ENCODE data around the gene BST2. TPM values are rescaled to one million over a fixed set of nuclear protein-coding genes. Genes with fewer than 3 reads are reported as not detected.
A peak's percentile ranks its signal among the peaks of the same experiment; 100 is the strongest.

Gene BST2
- total RNA-seq, 4 donors from 2014 or later = 84.6 to 267 (median 195) TPM

GRCh38 chr19:17436874-17437267 is 31.4 kb upstream of the BST2 start:
- Histone ChIP-seq H3K4me3 (no peak overlapping the region), H3K9me3 (no peaks in the 10 kb centered on the region), H3K27ac (no peak overlapping the region), H3K27me3 (no peaks in the 10 kb centered on the region), H3K36me3 (no peaks in the 10 kb centered on the region), H3K4me1 (no peaks in the 10 kb centered on the region)
- TF ChIP-seq POLR2A (IDR thresholded peaks at IDR 0.05) = no peak
- no peak for TF ChIP-seq CTCF (IDR thresholded peaks at IDR 0.05)
- intact Hi-C loops (cut with DNase I; ENCODE audit: low total_unique reads) = no loop called here
- no peak for DNase-seq

- no peaks in the 10 kb centered on the region for H3K9me3 ChIP-seq
- H3K27ac ChIP-seq = no peak overlapping the region
- H3K36me3 ChIP-seq = no peaks in the 10 kb centered on the region
- no peak for DNase-seq
- intact Hi-C loops (cut with DNase I; ENCODE audit: low total_unique reads) = no loop called here
- H3K4me3 ChIP-seq = no peak overlapping the region
- H3K27me3 ChIP-seq = no peaks in the 10 kb centered on the region
- H3K4me1 ChIP-seq = no peaks in the 10 kb centered on the region
- TF ChIP-seq POLR2A (IDR thresholded peaks at IDR 0.05) (no peak), CTCF (IDR thresholded peaks at IDR 0.05) (no peak)
These were observed 30.9 kb upstream of the BST2 start for GRCh38 chr19:17436094-17436873.

GRCh38 chr19:17435218-17435617 is 29.8 kb upstream of the BST2 start:
- Histone ChIP-seq H3K9me3 (no peaks in the 10 kb centered on the region), H3K27me3 (no peaks in the 10 kb centered on the region), H3K36me3 (no peaks in the 10 kb centered on the region), H3K4me1 (no peaks in the 10 kb centered on the region), H3K4me3 (no peak overlapping the region), H3K27ac (no peak overlapping the region)
- no peak for TF ChIP-seq CTCF (IDR thresholded peaks at IDR 0.05)
- DNase-seq = no peak
- intact Hi-C loops (cut with DNase I; ENCODE audit: low total_unique reads) = no loop called here

GRCh38 chr19:17431417-17431816 is 26.0 kb upstream of the BST2 start:
- intact Hi-C loops (cut with DNase I; ENCODE audit: low total_unique reads) = no loop called here
- H3K4me1 ChIP-seq = no peaks in the 10 kb centered on the region
- no peaks in the 10 kb centered on the region for H3K27me3 ChIP-seq
- H3K36me3 ChIP-seq = no peaks in the 10 kb centered on the region
- H3K4me3 ChIP-seq = no peak overlapping the region
- H3K9me3 ChIP-seq = no peaks in the 10 kb centered on the region
- DNase-seq = no peak
- TF ChIP-seq POLR2A (IDR thresholded peaks at IDR 0.05) = no peak
- no peak for TF ChIP-seq CTCF (IDR thresholded peaks at IDR 0.05)
- no peak overlapping the region for H3K27ac ChIP-seq

- H3K4me3 ChIP-seq = no peak overlapping the region
- TF ChIP-seq CTCF (IDR thresholded peaks at IDR 0.05) (no peak), POLR2A (IDR thresholded peaks at IDR 0.05) (no peak)
- DNase-seq = peak; percentile 68 to 77
- intact Hi-C loops (cut with DNase I; ENCODE audit: low total_unique reads) = no loop called here
- H3K27me3 ChIP-seq = no peaks in the 10 kb centered on the region
- H3K27ac ChIP-seq = peak overlapping the region in 1 of 2 donors; percentile 38
- no peaks in the 10 kb centered on the region for H3K36me3 ChIP-seq
- no peaks in the 10 kb centered on the region for H3K9me3 ChIP-seq
- H3K4me1 ChIP-seq = no peaks in the 10 kb centered on the region
These were observed 24.2 kb upstream of the BST2 start for GRCh38 chr19:17429641-17430113.
